ENCODE data around the gene YPEL2.
A peak's percentile ranks its signal among the peaks of the same experiment; 100 is the strongest.

YPEL2 gene

GRCh38 chr17:59333836-59334235, 2.4 kb downstream of the YPEL2 start:
- TF ChIP-seq CTCF (IDR thresholded peaks at IDR 0.05; ENCODE audit: unreplicated experiment in 3 of 3), result no peak
- peaks cover 52% of the 10 kb centered on the region for H3K4me1 Mint-ChIP-seq
- peaks cover 15% of the 10 kb centered on the region for H3K27me3 Mint-ChIP-seq (ENCODE audit: low read depth)
- H3K27ac Mint-ChIP-seq, result peak overlapping the region; percentile 77 to 95 (median 86)
- H3K36me3 Mint-ChIP-seq (ENCODE audit: low read depth), result peaks cover 3% of the 10 kb centered on the region
- H3K4me3 Mint-ChIP-seq, result peak overlapping the region; percentile 94 to 100 (median 99)
- H3K9me3 Mint-ChIP-seq, result no peaks in the 10 kb centered on the region

- peaks cover 15% of the 10 kb centered on the region for H3K27me3 Mint-ChIP-seq (ENCODE audit: low read depth)
- no peaks in the 10 kb centered on the region for H3K9me3 Mint-ChIP-seq
Observed at GRCh38 chr17:59335685-59336084, 4.2 kb downstream of the YPEL2 start.

GRCh38 chr17:59337741-59338299, 6.4 kb downstream of the YPEL2 start:
- Mint-ChIP-seq H3K27me3 (ENCODE audit: low read depth) (peaks cover 11% of the 10 kb centered on the region), H3K4me3 (no peak overlapping the region), H3K27ac (peak overlapping the region in 2 of 3 experiments; percentile 7 to 49), H3K4me1 (peaks cover 44% of the 10 kb centered on the region), H3K36me3 (ENCODE audit: low read depth) (peaks cover 3% of the 10 kb centered on the region), H3K9me3 (no peaks in the 10 kb centered on the region)
- TF ChIP-seq CTCF (IDR thresholded peaks at IDR 0.05; ENCODE audit: unreplicated experiment in 3 of 3), result no peak

More at GRCh38 chr17:59335685-59336084, 4.2 kb downstream of the YPEL2 start:
- TF ChIP-seq CTCF (IDR thresholded peaks at IDR 0.05; ENCODE audit: unreplicated experiment in 3 of 3), result no peak
- H3K4me1 Mint-ChIP-seq, result peaks cover 36% of the 10 kb centered on the region
- H3K4me3 Mint-ChIP-seq, result peak overlapping the region; percentile 17 to 43 (median 33)
- peaks cover 3% of the 10 kb centered on the region for H3K36me3 Mint-ChIP-seq (ENCODE audit: low read depth)
- peak overlapping the region; percentile 9 to 54 (median 24) for H3K27ac Mint-ChIP-seq

GRCh38 chr17:59338498-59338897, 7.0 kb downstream of the YPEL2 start:
- Mint-ChIP-seq H3K27me3 (ENCODE audit: low read depth) (peaks cover 6% of the 10 kb centered on the region), H3K4me1 (peaks cover 40% of the 10 kb centered on the region), H3K27ac (peak overlapping the region in 2 of 3 experiments; percentile 7 to 49), H3K36me3 (ENCODE audit: low read depth) (peaks cover 3% of the 10 kb centered on the region), H3K9me3 (no peaks in the 10 kb centered on the region), H3K4me3 (no peak overlapping the region)
- TF ChIP-seq CTCF (IDR thresholded peaks at IDR 0.05; ENCODE audit: unreplicated experiment in 3 of 3), result no peak

GRCh38 chr17:59341922-59342321, 10.5 kb downstream of the YPEL2 start:
- TF ChIP-seq CTCF (IDR thresholded peaks at IDR 0.05; ENCODE audit: unreplicated experiment in 3 of 3), result no peak
- no peaks in the 10 kb centered on the region for H3K9me3 Mint-ChIP-seq
- no peak overlapping the region for H3K4me3 Mint-ChIP-seq
- peak overlapping the region in 1 of 3 experiments; percentile 49 for H3K27ac Mint-ChIP-seq
- peaks cover 23% of the 10 kb centered on the region for H3K4me1 Mint-ChIP-seq
- H3K36me3 Mint-ChIP-seq (ENCODE audit: low read depth), result peaks cover 3% of the 10 kb centered on the region
- H3K27me3 Mint-ChIP-seq (ENCODE audit: low read depth), result peaks cover 4% of the 10 kb centered on the region

- no peak for TF ChIP-seq CTCF (IDR thresholded peaks at IDR 0.05; ENCODE audit: unreplicated experiment in 3 of 3)
- peaks cover 22% of the 10 kb centered on the region for H3K4me1 Mint-ChIP-seq
- H3K4me3 Mint-ChIP-seq, result no peak overlapping the region
- H3K36me3 Mint-ChIP-seq (ENCODE audit: low read depth), result peaks cover 3% of the 10 kb centered on the region
- H3K27me3 Mint-ChIP-seq (ENCODE audit: low read depth), result peaks cover 4% of the 10 kb centered on the region
- H3K27ac Mint-ChIP-seq, result peak overlapping the region in 2 of 3 experiments; percentile 32 to 49
- no peaks in the 10 kb centered on the region for H3K9me3 Mint-ChIP-seq
Observed at GRCh38 chr17:59342681-59343131, 11.3 kb downstream of the YPEL2 start.
